COR-L47 (cell line): ENCODE data around the gene PTPRD.

Source experiments
- DNase-seq: peaks from one replicate; lab custom pipeline; 2025; lab: John Stamatoyannopoulos, UW

The PTPRD gene

GRCh38 chr9:8863069-8863468, 1749.7 kb downstream of the PTPRD start:
- no peak for DNase-seq

- no peak for DNase-seq
These were observed 1751.9 kb downstream of the PTPRD start for GRCh38 chr9:8860925-8861324.

GRCh38 chr9:8860086-8860485, 1752.7 kb downstream of the PTPRD start:
- no peak for DNase-seq

- DNase-seq = no peak
These were observed 1753.4 kb downstream of the PTPRD start for GRCh38 chr9:8859416-8859815.

- no peak for DNase-seq
These were observed 1754.1 kb downstream of the PTPRD start for GRCh38 chr9:8858596-8859161.

- peak; percentile 41 for DNase-seq
These were observed 1754.7 kb downstream of the PTPRD start for GRCh38 chr9:8857926-8858595.

GRCh38 chr9:8857068-8857925, 1755.5 kb downstream of the PTPRD start:
- no peak for DNase-seq

GRCh38 chr9:8856396-8857067, 1756.3 kb downstream of the PTPRD start:
- DNase-seq = no peak

GRCh38 chr9:8855046-8855445, 1757.8 kb downstream of the PTPRD start:
- DNase-seq = peak; percentile 32

GRCh38 chr9:8852301-8852864, 1760.4 kb downstream of the PTPRD start:
- DNase-seq = no peak

- no peak for DNase-seq
These were observed 1761.9 kb downstream of the PTPRD start for GRCh38 chr9:8850914-8851313.

GRCh38 chr9:8845808-8846207, 1767.0 kb downstream of the PTPRD start:
- DNase-seq = peak; percentile 9

GRCh38 chr9:8845376-8845775, 1767.4 kb downstream of the PTPRD start:
- no peak for DNase-seq

GRCh38 chr9:8844549-8844948, 1768.3 kb downstream of the PTPRD start:
- DNase-seq = no peak

- no peak for DNase-seq
These were observed 1770.2 kb downstream of the PTPRD start for GRCh38 chr9:8842402-8843193.

GRCh38 chr9:8838136-8838535, 1774.7 kb downstream of the PTPRD start:
- no peak for DNase-seq

- DNase-seq = no peak
These were observed 1777.5 kb downstream of the PTPRD start for GRCh38 chr9:8835291-8835690.

GRCh38 chr9:8832955-8833354, 1779.8 kb downstream of the PTPRD start:
- no peak for DNase-seq

GRCh38 chr9:8832386-8832785, 1780.4 kb downstream of the PTPRD start:
- no peak for DNase-seq

GRCh38 chr9:8831568-8831967, 1781.2 kb downstream of the PTPRD start:
- DNase-seq = no peak

- no peak for DNase-seq
These were observed 1786.5 kb downstream of the PTPRD start for GRCh38 chr9:8826281-8826680.
